K562 (cell line): Measurements from ENCODE around the gene CCNL2. TPM values are rescaled to one million over a fixed set of nuclear protein-coding genes. Genes with fewer than 3 reads are reported as not detected.
A peak's percentile ranks its signal among the peaks of the same experiment; 100 is the strongest.

Experiments
- CBFB ChIP-seq: sonication (generic); formaldehyde crosslinking; IDR thresholded peaks from 2 replicates; pipeline ENCODE4 v1.4.0; 2020; ENCODE audit warnings: mild to moderate bottlenecking, missing genetic modification reagents
- ELF1 ChIP-seq: fragments of 200-800 bp; sonication (Bioruptor generic); IDR thresholded peaks from 2 replicates; pipeline ENCODE4 v1.6.1; 2016; ENCODE audit warnings: missing genetic modification characterization, missing compliant biosample characterization
- ELF2 ChIP-seq: fragments of 250-450 bp; sonication (Bioruptor Pico); IDR thresholded peaks from 2 replicates; pipeline ENCODE4 v1.5.0; 2021; ENCODE audit warnings: mild to moderate bottlenecking
- HIVEP1 ChIP-seq: fragments of 250-450 bp; sonication (Bioruptor Pico); IDR thresholded peaks from 2 replicates; pipeline ENCODE4 v1.4.0; 2020; ENCODE audit warnings: mild to moderate bottlenecking
- TBL1XR1 ChIP-seq, 2 experiments: IDR thresholded peaks; 2 replicates each; pipeline ENCODE4 v1.6.1; 2012; ENCODE audit warnings: improper control_type of control experiment in 2 of 2, low read length in 2 of 2, mild to moderate bottlenecking in 1 of 2
- ZFP36 ChIP-seq: fragments of 150-350 bp; IDR thresholded peaks from 2 replicates; pipeline ENCODE4 v1.6.1; 2018; ENCODE audit warnings: low read length, low read depth; ENCODE audit not compliant: partially characterized antibody
- ZNF263 ChIP-seq: sonication (generic); formaldehyde crosslinking; IDR thresholded peaks from 2 replicates; pipeline ENCODE4 v1.8.0; 2022; ENCODE audit warnings: mild to moderate bottlenecking, missing genetic modification reagents, borderline replicate concordance
- polyA plus RNA-seq, 8 experiments: library from polyadenylated mRNA; depleted of rRNA in 4 of 8; stranded (reverse) in 5 of 8; unstranded in 3 of 8; fragments of >200 nt; fragmentation: Nextera tagmentation in 2 of 8; fragmentation: Illumina TruSeq in 1 of 8; extraction: Ambion mirVana in 2 of 8; extraction: Trizol in 1 of 8; gene quantifications; 2 replicates each; pipeline versions ENCODE4 v1.2.1 to v1.2.3, GENCODE V29; 2011 to 2014; ENCODE audit warnings: inconsistent platforms in 1 of 8, missing spikeins in 1 of 8
- total RNA-seq, 7 experiments: library from RNA; depleted of rRNA in 6 of 7; stranded (reverse); fragments of >200 nt in 6 of 7; fragmentation: Illumina TruSeq in 2 of 7; extraction: Trizol in 2 of 7; gene quantifications; 2 replicates each; pipeline versions ENCODE4 v1.2.1 to v1.2.3, GENCODE V29; 2011 to 2021; ENCODE audit warnings: low replicate concordance in 1 of 7
- TF ChIP-seq, protein P1 (sequence below): fragments of 250-450 bp; sonication (Bioruptor Pico); IDR thresholded peaks from 2 replicates; pipeline ENCODE4 v1.4.0; 2020; ENCODE audit warnings: borderline replicate concordance
- TF ChIP-seq, protein P2 (sequence below): IDR thresholded peaks from 3 replicates; pipeline ENCODE4 v1.6.1; 2011; ENCODE audit warnings: borderline replicate concordance, mild to moderate bottlenecking, moderate library complexity; ENCODE audit not compliant: insufficient read length; ENCODE audit errors: extremely low read depth
- TF ChIP-seq, protein P3 (sequence below): fragments of 450-650 bp; conservative IDR thresholded peaks from 2 replicates; pipeline ENCODE4 v1.6.1; 2016; ENCODE audit warnings: missing genetic modification characterization, low read depth, mild to moderate bottlenecking, control low read depth, missing compliant biosample characterization
- TF ChIP-seq, protein P4 (sequence below): sonication (generic); formaldehyde crosslinking; IDR thresholded peaks from 2 replicates; pipeline ENCODE4 v1.8.1; 2023; ENCODE audit warnings: mild to moderate bottlenecking, missing genetic modification reagents
- TF ChIP-seq, protein P5 (sequence below): fragments of 450-650 bp; formaldehyde crosslinking; IDR thresholded peaks from 2 replicates; pipeline ENCODE4 v1.4.0; 2022; ENCODE audit warnings: missing genetic modification characterization
- TF ChIP-seq, protein P6 (sequence below): sonication (generic); formaldehyde crosslinking; IDR thresholded peaks from 2 replicates; pipeline ENCODE4 v1.8.0; 2022; ENCODE audit warnings: mild to moderate bottlenecking, missing genetic modification reagents, borderline replicate concordance

CCNL2 gene
- total and polyA plus RNA-seq, 9 of the 15 experiments (the other 6 are each of a cell fraction or from before 2014, with no cell fraction given) = 2.8 to 287 (median 94.5) TPM

DNA sequence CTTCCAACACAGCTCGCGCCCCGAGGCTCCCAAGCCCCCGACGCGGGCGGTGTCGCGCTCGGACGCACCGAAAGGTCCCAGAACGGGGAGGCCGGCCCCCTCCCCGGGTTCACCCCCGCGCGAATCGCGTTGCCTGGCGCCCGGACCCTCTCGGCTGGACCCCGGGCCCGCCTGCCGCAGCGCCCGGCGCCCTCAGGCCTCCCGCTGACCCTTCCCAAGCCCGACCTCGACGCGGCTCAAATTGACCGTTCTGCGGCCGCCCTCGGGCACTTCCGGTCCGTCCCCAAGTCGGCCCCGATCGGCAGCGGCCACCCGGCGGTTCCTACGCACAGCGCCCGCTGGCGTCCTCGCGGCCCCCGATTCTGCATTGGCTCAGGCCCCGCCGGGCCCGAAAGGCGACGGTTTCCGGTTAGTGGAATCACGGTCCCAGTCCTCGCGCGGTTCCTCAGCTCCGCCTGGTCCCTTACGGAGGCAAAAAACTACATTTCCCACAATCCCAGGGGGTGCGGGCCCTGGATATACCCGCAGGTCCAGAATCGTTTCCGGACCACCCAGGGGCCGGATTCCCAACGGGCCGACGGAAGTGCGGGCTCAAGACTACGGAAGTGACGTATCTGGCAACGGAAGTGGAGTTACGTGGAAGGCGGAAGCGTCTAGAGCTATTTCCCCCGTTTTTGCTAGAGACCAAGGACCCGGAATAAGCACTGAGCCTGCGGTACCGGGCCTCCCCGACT, 24.0 kb downstream of the CCNL2 start, which contains the start of gene AURKAIP1 (continued):
- TF ChIP-seq, protein P1, sequence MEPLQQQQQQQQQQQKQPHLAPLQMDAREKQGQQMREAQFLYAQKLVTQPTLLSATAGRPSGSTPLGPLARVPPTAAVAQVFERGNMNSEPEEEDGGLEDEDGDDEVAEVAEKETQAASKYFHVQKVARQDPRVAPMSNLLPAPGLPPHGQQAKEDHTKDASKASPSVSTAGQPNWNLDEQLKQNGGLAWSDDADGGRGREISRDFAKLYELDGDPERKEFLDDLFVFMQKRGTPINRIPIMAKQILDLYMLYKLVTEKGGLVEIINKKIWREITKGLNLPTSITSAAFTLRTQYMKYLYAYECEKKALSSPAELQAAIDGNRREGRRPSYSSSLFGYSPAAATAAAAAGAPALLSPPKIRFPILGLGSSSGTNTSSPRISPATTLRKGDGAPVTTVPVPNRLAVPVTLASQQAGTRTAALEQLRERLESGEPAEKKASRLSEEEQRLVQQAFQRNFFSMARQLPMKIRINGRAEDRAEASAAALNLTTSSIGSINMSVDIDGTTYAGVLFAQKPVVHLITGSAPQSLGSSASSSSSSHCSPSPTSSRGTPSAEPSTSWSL (CRISPR knock-in tag) = peak; percentile 82; the same call in 1 of the 2 replicates
- TF ChIP-seq ELF1 (tag) = peak; percentile 98
- TF ChIP-seq TBL1XR1 (IDR thresholded peaks at IDR 0.05; ENCODE audit: low read length in 2 of 2) = peak in 1 of 2 experiments; percentile 84; a peak in 2 of 4 replicates
- peak; percentile 31 for TF ChIP-seq ZFP36
- TF ChIP-seq, protein P2, sequence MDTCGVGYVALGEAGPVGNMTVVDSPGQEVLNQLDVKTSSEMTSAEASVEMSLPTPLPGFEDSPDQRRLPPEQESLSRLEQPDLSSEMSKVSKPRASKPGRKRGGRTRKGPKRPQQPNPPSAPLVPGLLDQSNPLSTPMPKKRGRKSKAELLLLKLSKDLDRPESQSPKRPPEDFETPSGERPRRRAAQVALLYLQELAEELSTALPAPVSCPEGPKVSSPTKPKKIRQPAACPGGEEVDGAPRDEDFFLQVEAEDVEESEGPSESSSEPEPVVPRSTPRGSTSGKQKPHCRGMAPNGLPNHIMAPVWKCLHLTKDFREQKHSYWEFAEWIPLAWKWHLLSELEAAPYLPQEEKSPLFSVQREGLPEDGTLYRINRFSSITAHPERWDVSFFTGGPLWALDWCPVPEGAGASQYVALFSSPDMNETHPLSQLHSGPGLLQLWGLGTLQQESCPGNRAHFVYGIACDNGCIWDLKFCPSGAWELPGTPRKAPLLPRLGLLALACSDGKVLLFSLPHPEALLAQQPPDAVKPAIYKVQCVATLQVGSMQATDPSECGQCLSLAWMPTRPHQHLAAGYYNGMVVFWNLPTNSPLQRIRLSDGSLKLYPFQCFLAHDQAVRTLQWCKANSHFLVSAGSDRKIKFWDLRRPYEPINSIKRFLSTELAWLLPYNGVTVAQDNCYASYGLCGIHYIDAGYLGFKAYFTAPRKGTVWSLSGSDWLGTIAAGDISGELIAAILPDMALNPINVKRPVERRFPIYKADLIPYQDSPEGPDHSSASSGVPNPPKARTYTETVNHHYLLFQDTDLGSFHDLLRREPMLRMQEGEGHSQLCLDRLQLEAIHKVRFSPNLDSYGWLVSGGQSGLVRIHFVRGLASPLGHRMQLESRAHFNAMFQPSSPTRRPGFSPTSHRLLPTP = peak; percentile 12
- TF ChIP-seq ELF2 = peak; percentile 97
- TF ChIP-seq ZNF263 = peak; percentile 58; the same call in 1 of the 2 replicates
- TF ChIP-seq, protein P3, sequence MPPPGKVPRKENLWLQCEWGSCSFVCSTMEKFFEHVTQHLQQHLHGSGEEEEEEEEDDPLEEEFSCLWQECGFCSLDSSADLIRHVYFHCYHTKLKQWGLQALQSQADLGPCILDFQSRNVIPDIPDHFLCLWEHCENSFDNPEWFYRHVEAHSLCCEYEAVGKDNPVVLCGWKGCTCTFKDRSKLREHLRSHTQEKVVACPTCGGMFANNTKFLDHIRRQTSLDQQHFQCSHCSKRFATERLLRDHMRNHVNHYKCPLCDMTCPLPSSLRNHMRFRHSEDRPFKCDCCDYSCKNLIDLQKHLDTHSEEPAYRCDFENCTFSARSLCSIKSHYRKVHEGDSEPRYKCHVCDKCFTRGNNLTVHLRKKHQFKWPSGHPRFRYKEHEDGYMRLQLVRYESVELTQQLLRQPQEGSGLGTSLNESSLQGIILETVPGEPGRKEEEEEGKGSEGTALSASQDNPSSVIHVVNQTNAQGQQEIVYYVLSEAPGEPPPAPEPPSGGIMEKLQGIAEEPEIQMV (tag) = peak; percentile 41; the same call in 1 of the 2 replicates
- no peak for TF ChIP-seq CBFB (CRISPR knock-in tag)
- TF ChIP-seq, protein P4, sequence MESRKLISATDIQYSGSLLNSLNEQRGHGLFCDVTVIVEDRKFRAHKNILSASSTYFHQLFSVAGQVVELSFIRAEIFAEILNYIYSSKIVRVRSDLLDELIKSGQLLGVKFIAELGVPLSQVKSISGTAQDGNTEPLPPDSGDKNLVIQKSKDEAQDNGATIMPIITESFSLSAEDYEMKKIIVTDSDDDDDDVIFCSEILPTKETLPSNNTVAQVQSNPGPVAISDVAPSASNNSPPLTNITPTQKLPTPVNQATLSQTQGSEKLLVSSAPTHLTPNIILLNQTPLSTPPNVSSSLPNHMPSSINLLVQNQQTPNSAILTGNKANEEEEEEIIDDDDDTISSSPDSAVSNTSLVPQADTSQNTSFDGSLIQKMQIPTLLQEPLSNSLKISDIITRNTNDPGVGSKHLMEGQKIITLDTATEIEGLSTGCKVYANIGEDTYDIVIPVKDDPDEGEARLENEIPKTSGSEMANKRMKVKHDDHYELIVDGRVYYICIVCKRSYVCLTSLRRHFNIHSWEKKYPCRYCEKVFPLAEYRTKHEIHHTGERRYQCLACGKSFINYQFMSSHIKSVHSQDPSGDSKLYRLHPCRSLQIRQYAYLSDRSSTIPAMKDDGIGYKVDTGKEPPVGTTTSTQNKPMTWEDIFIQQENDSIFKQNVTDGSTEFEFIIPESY (CRISPR knock-in tag) = peak; percentile 92
- TF ChIP-seq HIVEP1 = peak; percentile 61; the same call in 1 of the 2 replicates
- TF ChIP-seq, protein P5, sequence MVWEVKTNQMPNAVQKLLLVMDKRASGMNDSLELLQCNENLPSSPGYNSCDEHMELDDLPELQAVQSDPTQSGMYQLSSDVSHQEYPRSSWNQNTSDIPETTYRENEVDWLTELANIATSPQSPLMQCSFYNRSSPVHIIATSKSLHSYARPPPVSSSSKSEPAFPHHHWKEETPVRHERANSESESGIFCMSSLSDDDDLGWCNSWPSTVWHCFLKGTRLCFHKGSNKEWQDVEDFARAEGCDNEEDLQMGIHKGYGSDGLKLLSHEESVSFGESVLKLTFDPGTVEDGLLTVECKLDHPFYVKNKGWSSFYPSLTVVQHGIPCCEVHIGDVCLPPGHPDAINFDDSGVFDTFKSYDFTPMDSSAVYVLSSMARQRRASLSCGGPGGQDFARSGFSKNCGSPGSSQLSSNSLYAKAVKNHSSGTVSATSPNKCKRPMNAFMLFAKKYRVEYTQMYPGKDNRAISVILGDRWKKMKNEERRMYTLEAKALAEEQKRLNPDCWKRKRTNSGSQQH = peak; percentile 61; the same call in 1 of the 2 replicates
- TF ChIP-seq, protein P6, sequence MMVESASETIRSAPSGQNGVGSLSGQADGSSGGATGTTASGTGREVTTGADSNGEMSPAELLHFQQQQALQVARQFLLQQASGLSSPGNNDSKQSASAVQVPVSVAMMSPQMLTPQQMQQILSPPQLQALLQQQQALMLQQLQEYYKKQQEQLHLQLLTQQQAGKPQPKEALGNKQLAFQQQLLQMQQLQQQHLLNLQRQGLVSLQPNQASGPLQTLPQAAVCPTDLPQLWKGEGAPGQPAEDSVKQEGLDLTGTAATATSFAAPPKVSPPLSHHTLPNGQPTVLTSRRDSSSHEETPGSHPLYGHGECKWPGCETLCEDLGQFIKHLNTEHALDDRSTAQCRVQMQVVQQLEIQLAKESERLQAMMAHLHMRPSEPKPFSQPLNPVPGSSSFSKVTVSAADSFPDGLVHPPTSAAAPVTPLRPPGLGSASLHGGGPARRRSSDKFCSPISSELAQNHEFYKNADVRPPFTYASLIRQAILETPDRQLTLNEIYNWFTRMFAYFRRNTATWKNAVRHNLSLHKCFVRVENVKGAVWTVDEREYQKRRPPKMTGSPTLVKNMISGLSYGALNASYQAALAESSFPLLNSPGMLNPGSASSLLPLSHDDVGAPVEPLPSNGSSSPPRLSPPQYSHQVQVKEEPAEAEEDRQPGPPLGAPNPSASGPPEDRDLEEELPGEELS = peak; percentile 84
